Trophoblast cell (in vitro differentiated cells and primary cell): Measurements from ENCODE around the gene HRH3.
A peak's percentile ranks its signal among the peaks of the same experiment; 100 is the strongest.

Experiments
- DNase-seq, 2 donors: peaks; one replicate each; pipeline ENCODE4 v3.0.0-alpha.2; 2016
- H2AFZ ChIP-seq: 2 replicates; pipeline ENCODE4 v1.6.1; 2013; ENCODE audit warnings: low read length, moderate library complexity, mild to moderate bottlenecking; ENCODE audit not compliant: insufficient read depth, poor library complexity
- H2AK5ac ChIP-seq: 2 replicates; pipeline ENCODE4 v1.6.1; 2013; ENCODE audit warnings: mild to moderate bottlenecking, low read length
- H2BK120ac ChIP-seq: 2 replicates; pipeline ENCODE4 v1.6.1; 2013; ENCODE audit warnings: low read length, mild to moderate bottlenecking, moderate library complexity; ENCODE audit not compliant: insufficient read depth, poor library complexity
- H2BK12ac ChIP-seq: 2 replicates; pipeline ENCODE4 v1.6.1; 2013; ENCODE audit warnings: mild to moderate bottlenecking, low read length, moderate library complexity
- H2BK5ac ChIP-seq: 2 replicates; pipeline ENCODE4 v1.6.1; 2013; ENCODE audit warnings: low read length, low read depth, moderate library complexity, mild to moderate bottlenecking; ENCODE audit not compliant: poor library complexity
- H3K14ac ChIP-seq: 2 replicates; pipeline ENCODE4 v1.6.1; 2013; ENCODE audit warnings: mild to moderate bottlenecking, low read length
- H3K18ac ChIP-seq: 2 replicates; pipeline ENCODE4 v1.6.1; 2013; ENCODE audit warnings: mild to moderate bottlenecking, low read length
- H3K23ac ChIP-seq: 2 replicates; pipeline ENCODE4 v1.6.1; 2013; ENCODE audit warnings: low read length
- H3K27ac ChIP-seq: 2 replicates; pipeline ENCODE4 v1.5.1; 2013; ENCODE audit warnings: low read depth, mild to moderate bottlenecking, inconsistent platforms, low read length, moderate library complexity
- H3K27me3 ChIP-seq: 2 replicates; pipeline ENCODE4 v1.6.1; 2013; ENCODE audit warnings: inconsistent platforms, mild to moderate bottlenecking, low read length, moderate library complexity; ENCODE audit not compliant: insufficient read depth
- H3K36me3 ChIP-seq, 2 experiments: 1 replicate in 1 of 2; 2 replicates in 1 of 2; pipeline ENCODE4 v1.6.1; 2013; ENCODE audit warnings: low read length in 2 of 2, mild to moderate bottlenecking in 2 of 2, moderate library complexity in 1 of 2; ENCODE audit not compliant: insufficient read depth in 2 of 2, control insufficient read depth in 1 of 2
- H3K4ac ChIP-seq: 2 replicates; pipeline ENCODE4 v1.6.1; 2013; ENCODE audit warnings: low read depth, mild to moderate bottlenecking, low read length, moderate library complexity
- H3K4me1 ChIP-seq, 2 experiments: 1 replicate in 1 of 2; 2 replicates in 1 of 2; pipeline ENCODE4 v1.6.1; 2013; ENCODE audit warnings: low read length in 2 of 2, mild to moderate bottlenecking in 2 of 2, moderate library complexity in 1 of 2; ENCODE audit not compliant: insufficient read depth in 2 of 2, control insufficient read depth in 1 of 2
- H3K4me2 ChIP-seq: 2 replicates; pipeline ENCODE4 v1.6.1; 2013; ENCODE audit warnings: inconsistent platforms, mild to moderate bottlenecking, low read length, moderate library complexity
- H3K4me3 ChIP-seq: 2 replicates; pipeline ENCODE4 v1.5.1; 2013; ENCODE audit warnings: mild to moderate bottlenecking, low read depth, low read length, inconsistent platforms
- H3K79me1 ChIP-seq: one replicate; pipeline ENCODE4 v1.6.1; 2013; ENCODE audit warnings: low read length
- H3K79me2 ChIP-seq: 2 replicates; pipeline ENCODE4 v1.6.1; 2013; ENCODE audit warnings: low read length, mild to moderate bottlenecking; ENCODE audit not compliant: control insufficient read depth, insufficient read depth, poor library complexity
- H3K9ac ChIP-seq: 2 replicates; pipeline ENCODE4 v1.6.1; 2013; ENCODE audit warnings: mild to moderate bottlenecking, low read length
- H3K9me3 ChIP-seq: 2 replicates; pipeline ENCODE4 v1.6.1; 2013; ENCODE audit warnings: low read depth, mild to moderate bottlenecking, control low read depth, inconsistent platforms, low read length; ENCODE audit not compliant: insufficient read depth
- H4K12ac ChIP-seq: 2 replicates; pipeline ENCODE4 v1.6.1; 2013; ENCODE audit warnings: low read depth, mild to moderate bottlenecking, low read length, moderate library complexity
- H4K8ac ChIP-seq: 2 replicates; pipeline ENCODE4 v1.6.1; 2013; ENCODE audit warnings: low read depth, mild to moderate bottlenecking, low read length, moderate library complexity
- H4K91ac ChIP-seq: one replicate; pipeline ENCODE4 v1.6.1; 2013; ENCODE audit warnings: low read depth, mild to moderate bottlenecking, low read length, moderate library complexity
- WGBS: extraction: QIAGEN DNeasy Blood & Tissue Kit; methylation state at CpG from one replicate; pipeline ENCODE4 v1.1.7; 2013; ENCODE audit warnings: missing lambda C conversion rate; ENCODE audit not compliant: insufficient read length, insufficient coverage; ENCODE audit errors: extremely low coverage; 5-methylcytosine and 5-hydroxymethylcytosine counted together

HRH3 gene

GRCh38 chr20:62174021-62174804 is 45.9 kb downstream of the HRH3 start:
- Histone ChIP-seq H3K79me1 (no peaks in the 10 kb centered on the region), H4K91ac (no peak overlapping the region), H2BK120ac (no peak overlapping the region), H2BK12ac (no peak overlapping the region), H3K4me1 (no peaks in the 10 kb centered on the region), H2BK5ac (no peak overlapping the region), H3K4me3 (no peak overlapping the region), H2AFZ (no peak overlapping the region), H3K23ac (no peak overlapping the region), H3K18ac (no peak overlapping the region), H3K9me3 (peaks cover 1% of the 10 kb centered on the region), H4K12ac (peak overlapping the region; percentile 36), H4K8ac (no peak overlapping the region), H3K79me2 (no peaks in the 10 kb centered on the region), H3K4ac (no peak overlapping the region), H3K9ac (no peak overlapping the region), H3K14ac (no peak overlapping the region), H3K27me3 (no peaks in the 10 kb centered on the region), H3K4me2 (no peak overlapping the region), H3K27ac (no peak overlapping the region), H2AK5ac (no peak overlapping the region), H3K36me3 (peaks cover 62 to 64% of the 10 kb centered on the region in 2 experiments)
- no peak for DNase-seq
- 100% methylated on average over 2 of the region's 28 CpGs for WGBS

GRCh38 chr20:62172666-62173065 is 47.4 kb downstream of the HRH3 start:
- Histone ChIP-seq H2BK5ac (no peak overlapping the region), H3K14ac (no peak overlapping the region), H3K4me3 (no peak overlapping the region), H2AFZ (no peak overlapping the region), H3K23ac (no peak overlapping the region), H3K4ac (no peak overlapping the region), H3K79me2 (no peaks in the 10 kb centered on the region), H3K79me1 (no peaks in the 10 kb centered on the region), H3K9ac (no peak overlapping the region), H3K9me3 (peaks cover 1% of the 10 kb centered on the region), H3K4me2 (no peak overlapping the region), H4K91ac (no peak overlapping the region), H2BK120ac (no peak overlapping the region), H3K36me3 (peaks cover 66 to 67% of the 10 kb centered on the region in 2 experiments), H2AK5ac (no peak overlapping the region), H2BK12ac (no peak overlapping the region), H3K27me3 (no peaks in the 10 kb centered on the region), H3K18ac (no peak overlapping the region), H3K27ac (no peak overlapping the region), H4K12ac (no peak overlapping the region), H3K4me1 (no peaks in the 10 kb centered on the region), H4K8ac (no peak overlapping the region)
- DNase-seq: no peak
- WGBS: no CpG with 5 or more reads among the region's 18 CpGs

- H3K18ac ChIP-seq: no peak overlapping the region
- no peak overlapping the region for H3K4me3 ChIP-seq
- no peaks in the 10 kb centered on the region for H3K79me2 ChIP-seq
- H3K4me1 ChIP-seq: no peaks in the 10 kb centered on the region
- H2BK120ac ChIP-seq: no peak overlapping the region
- H3K9me3 ChIP-seq: peaks cover 1% of the 10 kb centered on the region
- no peak overlapping the region for H4K8ac ChIP-seq
- H2BK5ac ChIP-seq: no peak overlapping the region
- no peak overlapping the region for H2AK5ac ChIP-seq
- no peaks in the 10 kb centered on the region for H3K27me3 ChIP-seq
- H4K12ac ChIP-seq: no peak overlapping the region
- DNase-seq: no peak
- no peak overlapping the region for H3K23ac ChIP-seq
- no peak overlapping the region for H2AFZ ChIP-seq
- no peak overlapping the region for H3K9ac ChIP-seq
- no peak overlapping the region for H3K4ac ChIP-seq
- H3K36me3 ChIP-seq: peaks cover 58 to 59% of the 10 kb centered on the region in 2 experiments
- H3K27ac ChIP-seq: no peak overlapping the region
- no peaks in the 10 kb centered on the region for H3K79me1 ChIP-seq
- H2BK12ac ChIP-seq: no peak overlapping the region
- no peak overlapping the region for H3K4me2 ChIP-seq
- no peak overlapping the region for H3K14ac ChIP-seq
- H4K91ac ChIP-seq: no peak overlapping the region
- WGBS: no CpG with 5 or more reads among the region's 8 CpGs
These were observed 48.8 kb downstream of the HRH3 start for GRCh38 chr20:62171245-62171644.

- Histone ChIP-seq H3K27me3 (no peaks in the 10 kb centered on the region), H2AK5ac (no peak overlapping the region), H3K4me3 (no peak overlapping the region), H3K4me1 (peaks cover 0 to 3% of the 10 kb centered on the region in 2 experiments), H3K9ac (no peak overlapping the region), H2BK5ac (no peak overlapping the region), H3K23ac (no peak overlapping the region), H4K91ac (no peak overlapping the region), H3K18ac (no peak overlapping the region), H3K9me3 (peaks cover 1% of the 10 kb centered on the region), H3K4me2 (no peak overlapping the region), H3K14ac (no peak overlapping the region), H3K4ac (no peak overlapping the region), H4K8ac (no peak overlapping the region), H3K79me2 (no peaks in the 10 kb centered on the region), H3K36me3 (peaks cover 59 to 61% of the 10 kb centered on the region in 2 experiments), H3K79me1 (no peaks in the 10 kb centered on the region), H2BK12ac (no peak overlapping the region), H3K27ac (no peak overlapping the region), H2BK120ac (no peak overlapping the region), H2AFZ (no peak overlapping the region), H4K12ac (no peak overlapping the region)
- WGBS: no CpG with 5 or more reads among the region's 9 CpGs
- DNase-seq: no peak
These were observed 49.5 kb downstream of the HRH3 start for GRCh38 chr20:62170536-62170935.
